Liver (tissue), 3 donors: Measurements from ENCODE around the gene OR10A7.

Source experiments
- EGR1 ChIP-seq, 2 donors: IDR thresholded peaks; 2 replicates each; pipeline ENCODE4 v1.6.1; 2016 to 2018; ENCODE audit warnings: antibody characterized with exemption in 2 of 2, low read depth in 2 of 2
- GABPA ChIP-seq, 2 donors: IDR thresholded peaks in 1 of 2; conservative IDR thresholded peaks in 1 of 2; 2 replicates each; pipeline ENCODE4 v1.6.1; 2016; ENCODE audit warnings: antibody characterized with exemption in 2 of 2, mild to moderate bottlenecking in 1 of 2, moderate library complexity in 1 of 2
- RAD21 ChIP-seq, 2 donors: IDR thresholded peaks; 2 replicates each; pipeline ENCODE4 v1.6.1; 2016; ENCODE audit warnings: antibody characterized with exemption in 2 of 2, mild to moderate bottlenecking in 2 of 2
- SP1 ChIP-seq: IDR thresholded peaks from 2 replicates; pipeline ENCODE4 v1.6.1; 2018; ENCODE audit warnings: antibody characterized with exemption, mild to moderate bottlenecking
- TF ChIP-seq, protein P1 (sequence below): fragments of 150-350 bp; IDR thresholded peaks from 2 replicates; pipeline ENCODE4 v1.5.1; 2017; ENCODE audit warnings: improper control_type of control experiment, low read depth, low read length; ENCODE audit not compliant: missing input control
- TF ChIP-seq, protein P2 (sequence below): IDR thresholded peaks from 2 replicates; pipeline ENCODE4 v1.6.1; 2016; ENCODE audit warnings: antibody characterized with exemption, mild to moderate bottlenecking
- TF ChIP-seq, protein P3 (sequence below): IDR thresholded peaks from 2 replicates; pipeline ENCODE4 v1.6.1; 2016; ENCODE audit warnings: antibody characterized with exemption
- TF ChIP-seq, protein P4 (sequence below): IDR thresholded peaks from 2 replicates; pipeline ENCODE4 v1.6.1; 2016; ENCODE audit warnings: antibody characterized with exemption
- donor health status: healthy.
- donor health status: healthy.

DNA sequence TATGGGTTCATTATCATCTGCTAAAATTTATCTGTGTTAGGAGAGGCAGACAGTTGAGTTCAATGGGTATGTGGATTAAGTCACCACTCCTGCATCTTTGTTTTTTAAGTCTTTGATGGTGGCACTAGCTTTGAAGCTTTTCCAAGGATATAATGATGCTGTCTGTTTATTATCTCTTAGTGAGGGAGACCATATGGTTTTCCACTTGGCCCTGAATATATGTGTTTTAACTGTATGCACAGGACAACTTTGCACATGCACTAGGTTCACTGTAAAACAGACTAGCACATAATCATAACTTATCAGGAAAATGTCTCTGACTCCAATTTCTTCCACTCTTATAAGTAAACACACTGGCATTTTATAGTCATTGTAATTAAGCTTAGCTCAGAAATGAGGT lies 32.5 kb downstream of the OR10A7 start:
- no peak for TF ChIP-seq GABPA (IDR thresholded peaks at IDR 0.05 in 1 of 2, conservative IDR thresholded peaks at IDR 0.05 in 1 of 2)
- TF ChIP-seq, protein P1, sequence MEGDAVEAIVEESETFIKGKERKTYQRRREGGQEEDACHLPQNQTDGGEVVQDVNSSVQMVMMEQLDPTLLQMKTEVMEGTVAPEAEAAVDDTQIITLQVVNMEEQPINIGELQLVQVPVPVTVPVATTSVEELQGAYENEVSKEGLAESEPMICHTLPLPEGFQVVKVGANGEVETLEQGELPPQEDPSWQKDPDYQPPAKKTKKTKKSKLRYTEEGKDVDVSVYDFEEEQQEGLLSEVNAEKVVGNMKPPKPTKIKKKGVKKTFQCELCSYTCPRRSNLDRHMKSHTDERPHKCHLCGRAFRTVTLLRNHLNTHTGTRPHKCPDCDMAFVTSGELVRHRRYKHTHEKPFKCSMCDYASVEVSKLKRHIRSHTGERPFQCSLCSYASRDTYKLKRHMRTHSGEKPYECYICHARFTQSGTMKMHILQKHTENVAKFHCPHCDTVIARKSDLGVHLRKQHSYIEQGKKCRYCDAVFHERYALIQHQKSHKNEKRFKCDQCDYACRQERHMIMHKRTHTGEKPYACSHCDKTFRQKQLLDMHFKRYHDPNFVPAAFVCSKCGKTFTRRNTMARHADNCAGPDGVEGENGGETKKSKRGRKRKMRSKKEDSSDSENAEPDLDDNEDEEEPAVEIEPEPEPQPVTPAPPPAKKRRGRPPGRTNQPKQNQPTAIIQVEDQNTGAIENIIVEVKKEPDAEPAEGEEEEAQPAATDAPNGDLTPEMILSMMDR = no peak
- TF ChIP-seq, protein P2, sequence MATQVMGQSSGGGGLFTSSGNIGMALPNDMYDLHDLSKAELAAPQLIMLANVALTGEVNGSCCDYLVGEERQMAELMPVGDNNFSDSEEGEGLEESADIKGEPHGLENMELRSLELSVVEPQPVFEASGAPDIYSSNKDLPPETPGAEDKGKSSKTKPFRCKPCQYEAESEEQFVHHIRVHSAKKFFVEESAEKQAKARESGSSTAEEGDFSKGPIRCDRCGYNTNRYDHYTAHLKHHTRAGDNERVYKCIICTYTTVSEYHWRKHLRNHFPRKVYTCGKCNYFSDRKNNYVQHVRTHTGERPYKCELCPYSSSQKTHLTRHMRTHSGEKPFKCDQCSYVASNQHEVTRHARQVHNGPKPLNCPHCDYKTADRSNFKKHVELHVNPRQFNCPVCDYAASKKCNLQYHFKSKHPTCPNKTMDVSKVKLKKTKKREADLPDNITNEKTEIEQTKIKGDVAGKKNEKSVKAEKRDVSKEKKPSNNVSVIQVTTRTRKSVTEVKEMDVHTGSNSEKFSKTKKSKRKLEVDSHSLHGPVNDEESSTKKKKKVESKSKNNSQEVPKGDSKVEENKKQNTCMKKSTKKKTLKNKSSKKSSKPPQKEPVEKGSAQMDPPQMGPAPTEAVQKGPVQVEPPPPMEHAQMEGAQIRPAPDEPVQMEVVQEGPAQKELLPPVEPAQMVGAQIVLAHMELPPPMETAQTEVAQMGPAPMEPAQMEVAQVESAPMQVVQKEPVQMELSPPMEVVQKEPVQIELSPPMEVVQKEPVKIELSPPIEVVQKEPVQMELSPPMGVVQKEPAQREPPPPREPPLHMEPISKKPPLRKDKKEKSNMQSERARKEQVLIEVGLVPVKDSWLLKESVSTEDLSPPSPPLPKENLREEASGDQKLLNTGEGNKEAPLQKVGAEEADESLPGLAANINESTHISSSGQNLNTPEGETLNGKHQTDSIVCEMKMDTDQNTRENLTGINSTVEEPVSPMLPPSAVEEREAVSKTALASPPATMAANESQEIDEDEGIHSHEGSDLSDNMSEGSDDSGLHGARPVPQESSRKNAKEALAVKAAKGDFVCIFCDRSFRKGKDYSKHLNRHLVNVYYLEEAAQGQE = no peak
- TF ChIP-seq SP1 = no peak
- TF ChIP-seq EGR1 (IDR thresholded peaks at IDR 0.05; ENCODE audit: low read depth in 2 of 2) = no peak
- TF ChIP-seq RAD21 (IDR thresholded peaks at IDR 0.05) = no peak
- TF ChIP-seq, protein P3, sequence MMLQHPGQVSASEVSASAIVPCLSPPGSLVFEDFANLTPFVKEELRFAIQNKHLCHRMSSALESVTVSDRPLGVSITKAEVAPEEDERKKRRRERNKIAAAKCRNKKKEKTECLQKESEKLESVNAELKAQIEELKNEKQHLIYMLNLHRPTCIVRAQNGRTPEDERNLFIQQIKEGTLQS = no peak
- TF ChIP-seq, protein P4, sequence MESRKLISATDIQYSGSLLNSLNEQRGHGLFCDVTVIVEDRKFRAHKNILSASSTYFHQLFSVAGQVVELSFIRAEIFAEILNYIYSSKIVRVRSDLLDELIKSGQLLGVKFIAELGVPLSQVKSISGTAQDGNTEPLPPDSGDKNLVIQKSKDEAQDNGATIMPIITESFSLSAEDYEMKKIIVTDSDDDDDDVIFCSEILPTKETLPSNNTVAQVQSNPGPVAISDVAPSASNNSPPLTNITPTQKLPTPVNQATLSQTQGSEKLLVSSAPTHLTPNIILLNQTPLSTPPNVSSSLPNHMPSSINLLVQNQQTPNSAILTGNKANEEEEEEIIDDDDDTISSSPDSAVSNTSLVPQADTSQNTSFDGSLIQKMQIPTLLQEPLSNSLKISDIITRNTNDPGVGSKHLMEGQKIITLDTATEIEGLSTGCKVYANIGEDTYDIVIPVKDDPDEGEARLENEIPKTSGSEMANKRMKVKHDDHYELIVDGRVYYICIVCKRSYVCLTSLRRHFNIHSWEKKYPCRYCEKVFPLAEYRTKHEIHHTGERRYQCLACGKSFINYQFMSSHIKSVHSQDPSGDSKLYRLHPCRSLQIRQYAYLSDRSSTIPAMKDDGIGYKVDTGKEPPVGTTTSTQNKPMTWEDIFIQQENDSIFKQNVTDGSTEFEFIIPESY = no peak
